Measurements from ENCODE around the gene TGFBR1.

Gene TGFBR1

GRCh38 chr9:99181621-99182020 lies 76.7 kb downstream of the TGFBR1 start:
- TF ChIP-seq CTCF (IDR thresholded peaks at IDR 0.05; ENCODE audit: borderline replicate concordance, insufficient read depth, low read depth, low read length) = no peak
- no peak overlapping the region for H3K4me3 ChIP-seq (ENCODE audit: low read depth, low read length)

GRCh38 chr9:99182356-99182755 lies 77.4 kb downstream of the TGFBR1 start:
- TF ChIP-seq CTCF (IDR thresholded peaks at IDR 0.05; ENCODE audit: borderline replicate concordance, insufficient read depth, low read depth, low read length) = no peak
- H3K4me3 ChIP-seq (ENCODE audit: low read depth, low read length) = no peak overlapping the region

- no peak overlapping the region for H3K4me3 ChIP-seq (ENCODE audit: low read depth, low read length)
- TF ChIP-seq CTCF (IDR thresholded peaks at IDR 0.05; ENCODE audit: borderline replicate concordance, insufficient read depth, low read depth, low read length) = no peak
Measured at GRCh38 chr9:99183616-99184015, 78.7 kb downstream of the TGFBR1 start.

- no peak overlapping the region for H3K4me3 ChIP-seq (ENCODE audit: low read depth, low read length)
- TF ChIP-seq CTCF (IDR thresholded peaks at IDR 0.05; ENCODE audit: borderline replicate concordance, insufficient read depth, low read depth, low read length) = no peak
Measured at GRCh38 chr9:99184110-99184474, 79.2 kb downstream of the TGFBR1 start.

- H3K4me3 ChIP-seq (ENCODE audit: low read depth, low read length) = no peak overlapping the region
- TF ChIP-seq CTCF (IDR thresholded peaks at IDR 0.05; ENCODE audit: borderline replicate concordance, insufficient read depth, low read depth, low read length) = peak; percentile 87
Measured at GRCh38 chr9:99184475-99185347, 79.8 kb downstream of the TGFBR1 start.

GRCh38 chr9:99185348-99185632 lies 80.4 kb downstream of the TGFBR1 start:
- no peak overlapping the region for H3K4me3 ChIP-seq (ENCODE audit: low read depth, low read length)
- TF ChIP-seq CTCF (IDR thresholded peaks at IDR 0.05; ENCODE audit: borderline replicate concordance, insufficient read depth, low read depth, low read length) = no peak

GRCh38 chr9:99185934-99186333 lies 81.0 kb downstream of the TGFBR1 start:
- no peak overlapping the region for H3K4me3 ChIP-seq (ENCODE audit: low read depth, low read length)
- no peak for TF ChIP-seq CTCF (IDR thresholded peaks at IDR 0.05; ENCODE audit: borderline replicate concordance, insufficient read depth, low read depth, low read length)

Measured in GM12875 (cell line).